ENCODE results near the gene SRGAP2. TPM values are rescaled to one million over a fixed set of nuclear protein-coding genes. Genes with fewer than 3 reads are reported as not detected.
A peak's percentile ranks its signal among the peaks of the same experiment; 100 is the strongest.
"Not testable (repeated sequence)": the region's sequence is repeated elsewhere in the genome, so short reads cannot be mapped to it uniquely, and the experiment has no call there.

Gene SRGAP2
- 10 to 100 TPM; 33.5 to 35.1 TPM for total RNA-seq
- 15.6 to 27.7 reads per million in 2 donors for total RNA-seq

DNA sequence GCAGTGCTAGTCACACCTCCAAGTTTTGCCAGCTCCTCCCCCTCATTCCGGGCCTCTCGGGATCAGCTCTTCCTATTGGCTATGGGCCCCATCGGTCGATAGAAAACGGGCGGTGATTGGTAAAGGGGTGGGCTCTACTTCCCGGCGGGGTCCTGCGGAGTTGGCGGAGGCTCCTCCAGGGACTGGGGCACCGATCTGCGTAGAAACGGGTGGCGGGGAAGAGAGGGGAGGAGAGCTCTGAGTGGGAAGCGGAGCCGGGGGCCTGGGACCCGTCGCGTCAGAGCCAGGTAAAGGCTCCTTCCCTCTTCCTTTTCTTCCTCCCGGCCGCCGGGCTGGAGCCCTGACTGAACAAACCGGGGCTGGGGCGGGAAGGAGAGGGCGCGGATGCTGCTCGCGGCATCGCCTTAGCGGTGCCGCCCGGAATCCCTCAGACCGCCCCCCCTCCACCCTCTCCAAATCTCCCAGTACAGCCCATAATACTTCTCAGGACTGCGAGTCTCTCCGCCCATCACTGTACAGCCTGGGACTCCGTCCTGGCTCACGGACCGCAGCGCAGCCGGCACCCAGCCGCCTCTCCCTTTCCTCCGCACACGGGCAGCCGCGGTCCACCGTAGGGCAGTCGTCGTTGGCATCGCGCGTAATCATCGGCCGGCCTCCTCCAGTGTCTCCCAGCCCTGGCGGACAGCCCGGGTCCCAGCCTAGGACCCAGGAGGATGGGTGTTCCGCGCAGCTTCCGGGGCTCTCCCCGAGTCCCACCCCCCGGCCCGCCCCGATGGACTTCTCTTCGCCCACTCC lies at the start of gene SRGAP2:
SRGAP2 (plus strand) TSS at position 178 of the 795 bp plus-strand sequence. CDS start 2,430 bp downstream, outside the sequence.
- Mint-ChIP-seq H3K27ac (peak within 1 kb of the TSS; percentile 63), H3K4me3 (peak within 1 kb of the TSS; percentile 88)
- H3K27me3 Mint-ChIP-seq; H3K9me3 ChIP-seq (ENCODE audit: control insufficient read depth, low read length, poor library complexity, severe bottlenecking); H3K36me3 Mint-ChIP-seq (ENCODE audit: low read depth); H3K4me1 Mint-ChIP-seq; ATAC-seq: not testable (repeated sequence)
- peak; percentile 8 to 54 (median 27) for DNase-seq

DNA sequence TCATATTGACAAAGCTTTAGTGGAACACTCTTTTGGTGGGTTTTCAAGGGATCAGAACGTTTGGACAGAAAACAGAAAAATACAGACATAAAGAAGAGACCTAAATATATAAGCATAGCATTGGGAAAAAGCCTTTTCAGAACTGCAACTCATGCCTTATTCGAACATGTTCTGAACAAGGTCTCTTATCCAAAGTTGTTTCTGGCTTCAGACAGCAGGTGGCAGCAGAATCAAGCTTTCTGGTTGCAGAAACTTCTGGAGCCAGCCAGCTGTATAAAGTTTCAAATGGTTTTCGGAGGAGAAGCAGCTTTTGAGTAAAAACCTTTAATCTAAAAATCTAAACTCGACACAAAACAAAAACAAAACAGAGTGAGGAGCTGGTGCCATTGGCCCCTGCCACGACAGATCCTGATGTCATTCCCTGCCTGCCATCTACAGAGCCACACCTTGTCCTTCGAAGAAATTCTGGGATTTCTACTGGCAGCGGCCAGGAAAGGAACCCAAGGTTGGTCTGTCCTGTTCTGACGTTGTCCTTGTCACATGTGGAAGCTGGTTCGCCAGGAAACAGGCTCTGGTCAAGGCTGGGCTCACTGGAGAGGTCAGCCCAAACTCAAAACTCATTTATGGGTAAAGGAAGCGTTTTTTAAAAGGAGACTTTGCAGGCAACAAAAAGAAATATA lies 35.9 kb upstream of the SRGAP2 start:
- not testable (repeated sequence) for DNase-seq; H3K4me1 Mint-ChIP-seq; H3K4me3 Mint-ChIP-seq; H3K9me3 ChIP-seq (ENCODE audit: control insufficient read depth, low read length, poor library complexity, severe bottlenecking); H3K36me3 Mint-ChIP-seq (ENCODE audit: low read depth); H3K27me3 Mint-ChIP-seq; H3K27ac Mint-ChIP-seq
- ATAC-seq, result peak; percentile 69

DNA sequence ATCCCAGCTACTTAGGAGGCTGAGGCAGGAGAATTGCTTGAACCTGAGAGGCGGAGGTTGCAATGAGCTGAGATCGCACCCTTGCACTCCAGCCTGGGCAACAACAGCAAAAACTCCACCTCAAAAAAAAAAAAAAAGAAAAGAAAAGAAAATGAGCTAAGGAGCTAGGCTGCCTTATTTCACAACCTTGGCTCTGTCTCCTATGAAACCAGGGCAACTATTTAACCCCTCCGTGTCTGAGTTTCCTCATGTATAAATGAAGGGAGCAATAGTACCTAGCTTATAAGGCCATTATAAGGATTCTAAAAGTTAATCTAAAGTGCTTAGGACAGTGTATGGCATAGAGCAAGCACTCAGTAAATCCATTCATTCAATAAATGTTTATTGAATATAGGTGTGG lies 33.5 kb upstream of the SRGAP2 start:
- not testable (repeated sequence) for H3K36me3 Mint-ChIP-seq (ENCODE audit: low read depth); ATAC-seq; DNase-seq; H3K4me1 Mint-ChIP-seq; H3K9me3 ChIP-seq (ENCODE audit: control insufficient read depth, low read length, poor library complexity, severe bottlenecking); H3K4me3 Mint-ChIP-seq; H3K27me3 Mint-ChIP-seq; H3K27ac Mint-ChIP-seq

DNA sequence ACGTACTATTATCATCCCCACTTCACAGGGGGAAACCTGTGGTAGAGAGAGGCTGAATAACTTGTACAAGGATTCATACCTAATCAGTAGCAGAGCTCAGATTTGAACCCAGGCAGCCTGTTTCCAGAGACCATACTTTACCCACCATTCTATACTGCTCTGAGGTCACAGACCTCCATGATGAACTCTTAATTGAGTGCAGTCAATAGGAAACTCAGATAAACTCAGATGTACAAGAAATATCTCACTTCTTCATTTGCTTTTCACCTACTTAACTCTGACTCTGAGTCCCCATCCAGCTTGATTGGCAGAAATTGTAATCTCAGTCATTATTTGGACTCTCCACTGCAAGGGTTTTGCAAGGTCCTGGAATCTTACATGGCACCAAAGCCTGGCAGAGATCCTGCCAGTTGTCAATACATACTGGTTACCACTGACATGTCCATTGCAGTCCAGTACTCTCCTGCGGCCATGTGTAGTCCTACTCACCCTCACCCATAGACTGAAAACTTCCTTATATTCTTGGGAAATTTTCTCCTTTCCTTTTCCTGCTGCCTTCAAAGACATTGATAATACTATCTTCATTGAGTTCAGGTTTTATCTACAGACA lies 30.1 kb upstream of the SRGAP2 start:
- not testable (repeated sequence) for H3K27me3 Mint-ChIP-seq; DNase-seq; H3K4me1 Mint-ChIP-seq; H3K27ac Mint-ChIP-seq; H3K36me3 Mint-ChIP-seq (ENCODE audit: low read depth); H3K4me3 Mint-ChIP-seq; H3K9me3 ChIP-seq (ENCODE audit: control insufficient read depth, low read length, poor library complexity, severe bottlenecking); ATAC-seq

DNA sequence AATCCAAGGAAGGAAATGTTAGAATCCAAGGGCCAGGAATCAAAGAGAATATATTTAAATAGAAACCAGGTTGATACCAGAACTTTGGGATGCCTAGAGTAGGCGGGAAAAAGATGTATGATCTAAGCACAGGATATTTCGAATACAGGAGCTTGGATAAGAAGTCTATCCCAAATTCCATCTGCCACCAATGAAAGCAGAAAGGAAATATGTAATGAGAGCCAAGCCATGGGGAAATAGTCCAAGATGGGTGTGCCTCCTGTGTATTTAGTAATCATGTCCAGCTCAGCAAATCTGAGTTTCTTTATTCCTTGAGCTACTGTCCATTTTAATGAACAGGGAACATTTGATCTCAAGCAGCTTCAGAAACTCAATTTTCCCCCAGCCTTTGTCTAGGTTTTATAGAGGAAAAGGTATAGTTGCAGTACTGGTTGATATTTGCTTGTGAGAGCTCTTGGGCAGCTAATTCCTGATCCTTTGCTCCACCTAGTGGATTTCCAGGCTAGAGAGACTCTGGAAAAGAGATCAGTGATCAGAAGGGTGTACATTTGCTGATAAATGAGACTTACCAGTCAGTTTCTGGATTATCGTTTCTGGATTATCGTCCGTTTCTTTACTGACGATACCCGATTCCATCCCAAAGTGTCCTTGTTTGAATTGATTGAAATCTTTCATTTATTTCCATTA lies 29.0 kb upstream of the SRGAP2 start:
- not testable (repeated sequence) for H3K4me1 Mint-ChIP-seq; H3K36me3 Mint-ChIP-seq (ENCODE audit: low read depth); H3K9me3 ChIP-seq (ENCODE audit: control insufficient read depth, low read length, poor library complexity, severe bottlenecking); H3K27me3 Mint-ChIP-seq; ATAC-seq; H3K4me3 Mint-ChIP-seq; H3K27ac Mint-ChIP-seq; DNase-seq

DNA sequence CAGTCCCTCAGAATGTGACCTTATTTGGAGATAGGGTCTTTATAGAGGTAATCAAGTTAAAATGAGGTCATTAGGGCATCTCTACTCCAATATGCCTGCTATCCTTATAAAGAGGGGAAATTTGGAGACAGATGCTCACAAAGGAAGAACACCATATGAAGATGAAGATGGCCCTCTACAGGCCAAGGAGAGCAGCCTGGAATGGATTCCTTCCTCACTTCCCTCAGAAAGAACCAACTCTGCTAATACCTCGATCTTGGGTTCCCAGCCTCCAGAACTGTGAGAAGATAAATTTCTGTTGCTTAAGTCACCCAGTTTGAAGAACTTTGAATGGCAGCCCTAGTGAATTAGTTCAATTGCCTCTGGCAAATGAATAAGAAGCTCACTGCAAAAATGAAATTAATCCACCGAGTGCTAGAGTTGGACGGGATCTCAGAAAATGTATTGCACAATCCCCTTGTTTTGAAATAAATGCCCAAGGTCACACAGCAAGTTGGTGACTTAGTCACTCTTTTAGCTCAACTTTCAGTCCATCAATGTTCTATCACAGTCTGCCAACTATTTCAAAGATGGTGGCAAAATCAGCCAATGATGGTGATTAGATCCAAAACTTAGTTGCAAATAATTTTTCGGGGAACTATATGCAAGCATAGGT lies 27.8 kb upstream of the SRGAP2 start:
- H3K27me3 Mint-ChIP-seq; DNase-seq; H3K4me3 Mint-ChIP-seq; H3K4me1 Mint-ChIP-seq; H3K9me3 ChIP-seq (ENCODE audit: control insufficient read depth, low read length, poor library complexity, severe bottlenecking); ATAC-seq; H3K36me3 Mint-ChIP-seq (ENCODE audit: low read depth); H3K27ac Mint-ChIP-seq: not testable (repeated sequence)

DNA sequence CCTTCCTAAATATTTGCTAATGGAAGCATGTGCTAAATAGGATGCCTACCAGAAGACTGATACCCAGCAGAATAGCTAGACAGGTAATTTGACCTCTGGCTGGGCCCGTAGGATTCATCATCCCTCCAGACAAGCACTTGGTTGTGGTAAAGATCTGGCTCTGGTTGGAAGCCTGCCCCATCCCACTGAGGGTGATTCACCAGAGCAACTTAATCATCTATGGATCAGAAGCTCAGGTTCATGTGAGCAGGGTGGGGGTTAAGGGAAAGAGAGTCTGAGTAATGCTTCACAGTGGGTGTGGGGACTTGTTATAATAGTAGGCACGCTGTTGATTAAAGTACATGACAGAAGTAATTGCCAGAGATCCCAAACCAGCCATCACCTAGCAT lies 27.2 kb upstream of the SRGAP2 start:
- not testable (repeated sequence) for ATAC-seq; H3K36me3 Mint-ChIP-seq (ENCODE audit: low read depth); DNase-seq; H3K27ac Mint-ChIP-seq; H3K4me3 Mint-ChIP-seq; H3K27me3 Mint-ChIP-seq; H3K9me3 ChIP-seq (ENCODE audit: control insufficient read depth, low read length, poor library complexity, severe bottlenecking); H3K4me1 Mint-ChIP-seq

DNA sequence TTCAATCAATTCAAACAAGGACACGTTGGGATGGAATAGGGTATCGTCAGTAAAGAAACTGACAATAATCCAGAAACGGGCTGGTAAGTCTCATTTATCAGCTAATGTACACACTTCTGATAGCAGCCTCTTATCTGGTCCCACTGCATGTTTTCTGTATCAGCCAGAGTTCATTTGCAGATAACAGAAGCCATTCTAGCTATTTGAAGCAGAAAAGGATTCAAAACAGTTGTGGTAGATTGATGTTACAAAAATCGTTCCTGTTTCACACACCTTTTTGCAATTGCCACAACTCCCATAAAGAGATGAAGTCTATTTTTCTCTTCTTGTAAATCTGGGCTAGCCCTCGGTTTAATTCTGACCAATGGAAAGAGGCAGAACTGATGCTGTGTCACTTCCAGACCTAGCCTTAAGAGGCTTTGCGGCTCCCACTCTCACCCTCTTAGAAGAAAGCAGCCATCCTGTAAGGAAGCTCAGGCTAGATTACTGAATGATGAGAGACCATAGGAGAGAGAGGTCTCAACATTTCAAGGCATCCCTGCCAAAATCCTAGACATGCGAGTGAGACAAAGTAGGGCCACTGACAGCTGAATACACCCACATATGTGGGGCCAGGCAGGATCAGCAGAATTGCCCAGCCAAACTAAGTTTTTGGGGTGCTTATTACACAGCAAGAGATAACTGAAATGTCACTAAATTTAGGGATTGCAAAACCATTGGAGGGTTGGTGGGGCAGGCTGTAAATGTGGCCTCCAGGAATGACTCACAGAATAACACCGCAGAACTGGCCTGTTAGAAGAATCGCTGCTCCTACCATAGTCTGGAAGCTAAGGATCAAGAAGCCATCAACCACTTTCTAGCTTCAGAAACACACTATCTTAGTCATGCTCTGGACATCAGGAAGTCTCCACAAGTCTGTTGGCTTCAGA lies 25.0 kb upstream of the SRGAP2 start:
- not testable (repeated sequence) for H3K9me3 ChIP-seq (ENCODE audit: control insufficient read depth, low read length, poor library complexity, severe bottlenecking); H3K4me3 Mint-ChIP-seq; H3K27me3 Mint-ChIP-seq; H3K4me1 Mint-ChIP-seq; DNase-seq; ATAC-seq; H3K36me3 Mint-ChIP-seq (ENCODE audit: low read depth); H3K27ac Mint-ChIP-seq

DNA sequence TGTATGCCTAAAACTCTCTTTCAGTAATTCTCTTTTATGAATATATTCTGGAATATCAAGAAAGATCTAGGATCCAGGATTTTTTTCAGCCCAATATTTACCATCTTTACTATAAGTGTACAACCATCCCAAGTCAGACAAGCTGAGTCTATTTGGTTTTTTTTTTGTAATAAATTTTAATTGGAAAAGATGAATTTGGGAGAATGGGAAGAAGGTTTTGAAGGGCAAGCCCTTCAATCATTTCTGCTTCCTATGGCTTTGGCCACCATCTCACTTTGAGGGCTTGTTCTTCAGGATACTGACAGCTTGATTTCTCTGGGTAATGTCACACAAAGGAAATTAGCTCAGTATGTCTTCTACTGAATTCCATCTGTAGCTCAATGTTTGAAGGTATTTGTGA lies 23.7 kb upstream of the SRGAP2 start:
- not testable (repeated sequence) for H3K4me3 Mint-ChIP-seq; H3K9me3 ChIP-seq (ENCODE audit: control insufficient read depth, low read length, poor library complexity, severe bottlenecking); ATAC-seq

DNA sequence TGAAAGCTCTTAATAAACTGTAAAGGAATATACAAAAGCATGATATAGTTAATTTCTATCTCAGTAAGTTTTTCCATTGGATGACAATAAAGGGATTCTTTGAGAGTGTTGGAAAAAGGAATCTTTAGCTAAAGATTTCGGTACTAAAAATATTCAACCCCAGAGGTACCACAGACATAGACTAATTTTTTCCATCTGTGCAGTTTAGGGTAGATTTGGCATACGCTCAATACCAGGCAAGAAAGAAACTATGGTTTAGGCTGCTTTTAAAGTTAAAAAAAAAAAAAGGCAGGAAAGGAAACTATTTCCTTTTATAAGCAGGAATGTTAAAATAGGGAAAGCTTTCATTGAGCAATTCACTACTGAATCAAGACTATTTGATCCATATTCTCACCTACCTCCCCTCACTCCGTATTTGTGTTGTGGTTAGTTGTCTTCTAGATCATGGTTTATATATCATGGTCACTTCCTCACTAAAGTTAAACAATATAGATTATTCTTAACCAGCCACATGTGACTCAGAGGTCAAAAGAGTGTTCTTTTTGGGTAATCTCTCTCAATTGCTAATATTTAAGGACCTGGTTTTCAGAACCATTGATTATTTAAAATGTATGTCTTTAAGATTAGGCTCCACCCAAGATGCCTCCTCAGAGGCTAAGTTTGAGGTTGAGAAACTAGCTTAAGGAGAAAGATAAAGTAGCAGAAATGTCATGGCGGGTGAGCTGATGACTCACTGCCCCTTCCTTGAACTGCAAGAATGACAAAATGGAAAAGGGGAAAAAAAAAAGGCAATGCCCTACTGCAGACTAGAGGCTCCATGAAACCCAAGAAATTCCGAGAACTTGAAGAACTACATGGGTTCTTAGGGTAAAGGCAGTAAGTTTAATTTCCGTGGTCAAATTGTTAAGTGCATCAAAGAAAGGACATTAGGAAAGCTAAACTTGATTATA lies 20.7 kb upstream of the SRGAP2 start:
- not testable (repeated sequence) for ATAC-seq; H3K36me3 Mint-ChIP-seq (ENCODE audit: low read depth); H3K4me1 Mint-ChIP-seq; H3K9me3 ChIP-seq (ENCODE audit: control insufficient read depth, low read length, poor library complexity, severe bottlenecking); H3K27ac Mint-ChIP-seq; H3K4me3 Mint-ChIP-seq; H3K27me3 Mint-ChIP-seq; DNase-seq

More for the DNA sequence above, 23.7 kb upstream of the SRGAP2 start:
- not testable (repeated sequence) for H3K27ac Mint-ChIP-seq; H3K4me1 Mint-ChIP-seq; DNase-seq; H3K27me3 Mint-ChIP-seq; H3K36me3 Mint-ChIP-seq (ENCODE audit: low read depth)

DNA sequence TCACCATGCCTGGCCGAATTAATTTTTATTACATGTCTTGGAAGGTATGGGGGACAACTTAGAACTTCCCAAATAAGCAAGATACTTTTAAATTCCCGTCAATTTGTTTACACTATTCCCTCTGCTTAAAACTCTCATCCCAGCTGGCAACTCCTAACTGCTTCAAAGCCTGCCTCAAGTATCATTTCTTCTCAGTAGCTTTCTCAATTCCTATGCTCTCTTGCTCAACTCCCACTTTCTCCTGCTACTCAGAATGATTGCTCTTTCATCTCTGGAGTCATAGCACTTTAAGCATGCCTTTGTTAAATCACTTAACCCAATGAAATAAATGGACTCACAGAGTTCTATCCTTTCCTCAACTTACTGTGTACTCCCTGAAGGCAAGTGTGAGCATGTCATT lies 19.6 kb upstream of the SRGAP2 start:
- not testable (repeated sequence) for H3K36me3 Mint-ChIP-seq (ENCODE audit: low read depth)

More for the DNA sequence above, 19.6 kb upstream of the SRGAP2 start:
- not testable (repeated sequence) for DNase-seq; ATAC-seq; H3K27ac Mint-ChIP-seq; H3K9me3 ChIP-seq (ENCODE audit: control insufficient read depth, low read length, poor library complexity, severe bottlenecking); H3K27me3 Mint-ChIP-seq; H3K4me1 Mint-ChIP-seq; H3K4me3 Mint-ChIP-seq
